MCF 10A (cell line): ENCODE measurements around the gene MMGT1. TPM values are rescaled to one million over a fixed set of nuclear protein-coding genes. Genes with fewer than 3 reads are reported as not detected.
A peak's percentile ranks its signal among the peaks of the same experiment; 100 is the strongest.

Source experiments
- Bru-seq: library from RNA; stranded (reverse); fragments of 400-500 nt; gene quantifications from one replicate; lab custom pipeline; 2021; lab: Mats Ljungman, UMichigan
- BruChase-seq, 2 experiments: library from RNA; stranded (reverse); fragments of 400-500 nt; gene quantifications; one replicate each; lab custom pipeline; 2021; lab: Mats Ljungman, UMichigan
- BruUV-seq: library from RNA; stranded (reverse); fragments of 400-500 nt; replicated peaks from 2 replicates; lab custom pipeline; 2021; lab: Mats Ljungman, UMichigan
- CTCF ChIA-PET: fragments of 300-600 bp; sonication (Branson Sonifier 250); formaldehyde crosslinking; extraction: SDS; loops from one replicate; lab custom pipeline; 2021; ENCODE audit warnings: antibody characterized with exemption, inconsistent platforms; lab: Yijun Ruan, JAX
- POLR2A ChIA-PET: fragments of 300-600, 350-650 bp; sonication (Branson Sonifier 250); formaldehyde crosslinking; extraction: SDS; loops from one replicate; lab custom pipeline; 2020; ENCODE audit warnings: antibody characterized with exemption, inconsistent platforms; lab: Yijun Ruan, JAX
- DNase-seq: peaks from one replicate; pipeline ENCODE4 v3.0.0-alpha.2; 2018; ENCODE audit not compliant: unreplicated experiment
- H3K27ac Mint-ChIP-seq: one replicate; pipeline ENCODE4 v1.8.0; 2022; ENCODE audit warnings: mild to moderate bottlenecking, low read depth, mixed read lengths; ENCODE audit not compliant: unreplicated experiment
- H3K27me3 Mint-ChIP-seq: one replicate; pipeline ENCODE4 v1.8.0; 2022; ENCODE audit warnings: mixed read lengths; ENCODE audit not compliant: insufficient read depth, unreplicated experiment
- H3K36me3 Mint-ChIP-seq: one replicate; pipeline ENCODE4 v1.8.0; 2022; ENCODE audit warnings: mild to moderate bottlenecking, moderate library complexity, mixed read lengths; ENCODE audit not compliant: insufficient read depth, unreplicated experiment
- H3K4me1 Mint-ChIP-seq: one replicate; pipeline ENCODE4 v1.8.0; 2022; ENCODE audit warnings: mixed read lengths; ENCODE audit not compliant: insufficient read depth, unreplicated experiment
- H3K4me3 Mint-ChIP-seq: one replicate; pipeline ENCODE4 v1.8.0; 2022; ENCODE audit warnings: mild to moderate bottlenecking, moderate library complexity, mixed read lengths; ENCODE audit not compliant: unreplicated experiment
- H3K9me3 Mint-ChIP-seq: one replicate; pipeline ENCODE4 v1.8.0; 2022; ENCODE audit warnings: mixed read lengths; ENCODE audit not compliant: unreplicated experiment
- intact Hi-C: fragments of 100-400 bp; cut with micrococcal nuclease; formaldehyde crosslinking; loops from 2 replicates; pipeline ENCODE4 v1.14.1; 2022
- long read RNA-seq: library from polyadenylated mRNA; stranded (forward); transcript quantifications from one replicate; pipeline ENCODE4 v2.0.0, GENCODE V29; 2022
- total RNA-seq: library from RNA; stranded (reverse); gene quantifications from 2 replicates; pipeline ENCODE4 v1.2.3, GENCODE V29; 2022
- TF ChIP-seq, protein P1 (sequence below): fragments of 200-600 bp; IDR thresholded peaks from one replicate; pipeline ENCODE4 v1.8.0; 2022; ENCODE audit warnings: antibody characterized with exemption, mild to moderate bottlenecking; ENCODE audit not compliant: unreplicated experiment

MMGT1 gene
- total RNA-seq (24.1 and 27.7 TPM in 2 replicates), Bru-seq, nascent RNA (percentile 75 among the genes with signal in this experiment), BruChase-seq, experiment 1, labeled RNA remaining after a 6-hour chase (percentile 97 among the genes with signal in this experiment), BruChase-seq, experiment 2, labeled RNA remaining after a 2-hour chase (percentile 91 among the genes with signal in this experiment)
- long read RNA-seq, transcript MMGT1-201 (4 exons, 3,738 nt), result major isoform, 37 of 40 reads
- long read RNA-seq, partial matches to known transcripts, result 1 of 40 reads
- long read RNA-seq, other reads (novel, unspliced or antisense), result 2 of 40 reads

DNA sequence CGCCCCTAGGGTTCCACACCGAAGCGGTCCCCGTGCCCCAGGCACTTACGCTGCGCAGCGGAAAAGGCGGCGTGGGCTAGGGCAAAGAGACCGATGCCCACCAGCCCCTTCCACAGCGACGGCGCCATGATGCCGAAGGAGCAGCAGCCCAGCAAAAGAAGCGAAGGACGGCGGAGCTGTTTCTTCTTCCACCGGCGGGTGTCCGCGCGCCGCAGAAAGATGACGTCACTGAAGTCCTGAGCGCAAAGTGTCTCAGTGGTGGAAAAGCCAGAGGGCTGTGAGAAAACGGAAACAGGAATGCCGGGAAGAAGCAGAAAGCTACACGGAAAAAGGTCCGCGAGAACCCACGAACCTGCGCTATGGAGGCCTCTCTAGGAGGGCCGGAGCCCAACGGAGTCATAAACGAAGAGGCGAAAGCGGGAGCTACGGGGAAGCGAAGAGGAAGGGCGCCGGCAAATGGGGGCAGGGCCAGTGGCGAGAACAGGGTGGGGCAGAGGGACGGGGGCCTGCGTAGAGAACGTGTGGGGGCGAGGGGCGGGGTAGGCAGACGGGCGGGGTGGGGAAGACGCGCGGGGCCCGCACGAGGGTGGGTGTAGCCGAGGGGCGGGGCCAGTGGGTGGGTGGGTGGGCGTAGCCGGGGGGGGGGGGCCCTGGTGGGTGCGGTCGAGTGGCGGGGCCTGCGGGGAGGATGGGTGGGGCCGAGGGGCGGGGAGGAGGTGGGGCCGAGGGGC lies at the start of gene MMGT1:
Gene MMGT1, minus strand, starts transcription at position 441 of the 731 bp plus-strand sequence. Its CDS starts 313 bp downstream, at position 128.
- TF ChIP-seq, protein P1, sequence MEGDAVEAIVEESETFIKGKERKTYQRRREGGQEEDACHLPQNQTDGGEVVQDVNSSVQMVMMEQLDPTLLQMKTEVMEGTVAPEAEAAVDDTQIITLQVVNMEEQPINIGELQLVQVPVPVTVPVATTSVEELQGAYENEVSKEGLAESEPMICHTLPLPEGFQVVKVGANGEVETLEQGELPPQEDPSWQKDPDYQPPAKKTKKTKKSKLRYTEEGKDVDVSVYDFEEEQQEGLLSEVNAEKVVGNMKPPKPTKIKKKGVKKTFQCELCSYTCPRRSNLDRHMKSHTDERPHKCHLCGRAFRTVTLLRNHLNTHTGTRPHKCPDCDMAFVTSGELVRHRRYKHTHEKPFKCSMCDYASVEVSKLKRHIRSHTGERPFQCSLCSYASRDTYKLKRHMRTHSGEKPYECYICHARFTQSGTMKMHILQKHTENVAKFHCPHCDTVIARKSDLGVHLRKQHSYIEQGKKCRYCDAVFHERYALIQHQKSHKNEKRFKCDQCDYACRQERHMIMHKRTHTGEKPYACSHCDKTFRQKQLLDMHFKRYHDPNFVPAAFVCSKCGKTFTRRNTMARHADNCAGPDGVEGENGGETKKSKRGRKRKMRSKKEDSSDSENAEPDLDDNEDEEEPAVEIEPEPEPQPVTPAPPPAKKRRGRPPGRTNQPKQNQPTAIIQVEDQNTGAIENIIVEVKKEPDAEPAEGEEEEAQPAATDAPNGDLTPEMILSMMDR, result no peak
- POLR2A ChIA-PET, result interaction anchor here (0.6 to 2.8 kb wide), 10 partner anchors 10 to 907 kb away, joined by 3 to 35 read pairs (median 3); partner anchors contain the start of genes RBMX and SLC9A6
- H3K27ac Mint-ChIP-seq, result peak within 1 kb of the TSS; percentile 99
- H3K9me3 Mint-ChIP-seq, result no peaks in the 10 kb centered on the region
- CTCF ChIA-PET, result interaction anchor here (0.7 to 1.1 kb wide), 4 partner anchors 189 to 348 kb away, joined by 3 to 4 read pairs (median 3); no protein-coding TSS in a partner anchor
- H3K27me3 Mint-ChIP-seq, result peaks cover 53% of the 10 kb centered on the region
- intact Hi-C loops, result no loop called here
- peak within 1 kb of the TSS; percentile 98 for H3K4me3 Mint-ChIP-seq
- peaks cover 7% of the 10 kb centered on the region for H3K4me1 Mint-ChIP-seq
- BruUV-seq, result TSS peak; percentile 62
- H3K36me3 Mint-ChIP-seq, result peaks cover 10% of the 10 kb centered on the region
- peak; percentile 75 for DNase-seq

DNA sequence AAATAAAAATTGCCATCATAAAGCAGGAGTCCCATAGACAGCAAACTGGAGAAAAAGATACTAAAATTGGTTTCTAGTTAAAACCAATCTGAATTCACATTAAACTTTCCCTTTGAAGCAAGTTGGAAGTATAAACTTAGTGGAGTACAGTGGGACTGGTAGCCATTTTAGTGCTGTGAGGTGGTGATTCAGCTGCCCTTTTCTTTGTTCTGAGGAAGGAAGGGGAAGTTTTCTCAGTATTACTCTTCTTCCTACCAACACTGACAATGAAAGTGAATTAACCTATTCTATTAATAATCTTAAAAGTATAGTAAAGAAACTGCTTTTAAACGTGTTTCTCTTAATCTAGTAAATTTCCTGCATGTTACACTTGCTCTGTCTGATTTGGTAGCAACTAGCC lies 48.1 kb upstream of the MMGT1 start:
- H3K36me3 Mint-ChIP-seq, result peaks cover 12% of the 10 kb centered on the region
- no TSS peak for BruUV-seq

DNA sequence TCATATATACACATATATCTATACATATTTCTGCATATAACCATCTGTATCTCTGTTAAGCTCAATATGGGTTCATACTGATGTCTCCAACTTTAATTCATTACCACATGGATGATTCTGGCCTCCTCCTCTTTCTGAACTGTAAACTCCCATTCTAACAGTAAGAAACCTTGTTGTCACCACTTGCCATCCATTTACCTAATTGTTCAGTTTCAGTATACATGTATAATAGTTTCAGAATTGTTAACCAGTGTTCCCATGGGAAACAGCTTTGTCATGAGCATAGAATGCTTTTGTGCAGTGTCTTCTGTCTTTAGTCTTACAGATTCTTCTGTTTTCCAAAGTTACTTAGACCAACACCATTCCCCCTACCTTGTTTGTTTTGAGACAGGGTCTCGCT lies 47.4 kb upstream of the MMGT1 start:
- ChIA-PET POLR2A (interaction anchor here (1.2 kb wide), 1 partner anchor 15 kb away, joined by 3 read pairs; no protein-coding TSS in a partner anchor), CTCF (interaction anchor here (0.7 kb wide), 1 partner anchor 143 kb away, joined by 3 read pairs; no protein-coding TSS in a partner anchor)
- no peaks in the 10 kb centered on the region for H3K9me3 Mint-ChIP-seq
- H3K27me3 Mint-ChIP-seq, result peaks cover 36% of the 10 kb centered on the region
- no peaks in the 10 kb centered on the region for H3K4me1 Mint-ChIP-seq
- intact Hi-C loops, result loop anchor here (10.0 kb wide), 1 partner anchor 474 kb away; the partner anchor contains the start of gene HTATSF1
- no peak overlapping the region for H3K27ac Mint-ChIP-seq
- BruUV-seq, result no TSS peak
- H3K36me3 Mint-ChIP-seq, result peaks cover 12% of the 10 kb centered on the region
- no peak overlapping the region for H3K4me3 Mint-ChIP-seq
- DNase-seq, result no peak
- TF ChIP-seq, protein P1, result no peak

More for the DNA sequence above, 48.1 kb upstream of the MMGT1 start:
- no peaks in the 10 kb centered on the region for H3K9me3 Mint-ChIP-seq
- DNase-seq, result no peak
- H3K4me3 Mint-ChIP-seq, result no peak overlapping the region
- TF ChIP-seq, protein P1, result no peak
- no peak overlapping the region for H3K27ac Mint-ChIP-seq
- H3K4me1 Mint-ChIP-seq, result no peaks in the 10 kb centered on the region
- intact Hi-C loops, result loop anchor here (10.0 kb wide), 1 partner anchor 473 kb away; the partner anchor contains the start of gene HTATSF1
- peaks cover 33% of the 10 kb centered on the region for H3K27me3 Mint-ChIP-seq
- ChIA-PET CTCF (no interaction called here), POLR2A (interaction anchor here (1.2 kb wide), 1 partner anchor 15 kb away, joined by 3 read pairs; no protein-coding TSS in a partner anchor)
